GM18517 (cell line): ENCODE data around the gene BZW1.
"Not testable (repeated sequence)": the region's sequence is repeated elsewhere in the genome, so short reads cannot be mapped to it uniquely, and the experiment has no call there.

Source experiments
- ATAC-seq: cut with Tn5 transposase; IDR thresholded peaks from one replicate; pipeline ENCODE4 v1.9.1; 2021; ENCODE audit warnings: mild to moderate bottlenecking, moderate library complexity; ENCODE audit not compliant: unreplicated experiment

BZW1 gene

DNA sequence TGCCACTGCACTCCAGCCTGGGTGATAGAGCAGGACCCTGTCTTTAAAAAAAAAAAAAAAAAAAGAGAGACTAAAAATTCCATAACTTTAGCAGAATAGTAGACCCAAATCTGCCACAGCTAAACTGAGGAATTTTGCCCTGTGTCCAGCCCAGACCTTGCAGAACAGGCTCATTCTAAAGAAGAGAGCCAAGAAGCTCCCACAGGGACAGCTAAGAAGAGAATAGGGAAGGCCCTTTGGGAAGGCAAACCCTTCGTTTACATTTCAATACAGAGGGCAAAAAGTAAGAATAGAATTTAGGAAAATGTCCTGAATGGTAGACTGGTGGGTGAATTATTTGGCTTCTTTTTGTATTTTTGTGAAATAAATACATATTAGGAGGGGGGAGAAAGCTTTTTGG, 21.5 kb upstream of the BZW1 start:
- no peak for ATAC-seq

DNA sequence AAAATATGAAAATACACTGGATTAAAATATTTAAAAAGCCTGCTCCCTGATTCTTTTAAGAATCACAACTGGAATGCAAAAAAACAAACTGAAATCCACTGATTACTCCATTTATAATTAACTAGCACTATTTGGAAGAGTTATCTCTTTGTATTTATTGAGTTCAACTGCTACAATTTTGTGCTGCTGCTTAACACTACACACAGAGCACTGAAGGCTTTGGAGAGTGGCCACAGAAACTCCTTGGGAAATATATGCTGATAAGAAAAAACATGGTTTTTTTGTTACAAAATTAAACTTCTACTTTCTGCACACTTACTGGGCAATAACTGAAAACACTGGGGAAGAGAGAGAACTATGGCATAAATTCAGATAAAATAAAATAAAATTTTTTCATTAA, 19.8 kb upstream of the BZW1 start:
- no peak for ATAC-seq

DNA sequence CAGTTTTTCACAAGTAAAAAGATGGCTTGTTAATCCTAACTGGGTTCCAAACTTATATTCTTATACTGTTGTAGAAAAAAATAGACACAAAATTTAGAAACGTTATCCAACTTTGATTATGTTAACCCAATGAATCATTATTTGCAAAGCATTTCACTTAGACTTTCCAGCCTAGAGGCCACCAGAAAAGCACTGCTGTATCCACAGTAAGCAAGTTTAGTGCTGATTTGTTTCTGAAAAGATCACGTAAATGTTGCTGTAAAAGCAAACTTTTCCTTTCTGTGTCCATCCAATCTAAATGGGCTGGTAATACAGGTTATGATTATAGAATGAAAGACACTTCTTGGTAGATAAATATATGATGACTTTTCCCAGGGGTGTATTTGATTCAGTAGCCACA, 17.6 kb upstream of the BZW1 start:
- ATAC-seq = no peak

DNA sequence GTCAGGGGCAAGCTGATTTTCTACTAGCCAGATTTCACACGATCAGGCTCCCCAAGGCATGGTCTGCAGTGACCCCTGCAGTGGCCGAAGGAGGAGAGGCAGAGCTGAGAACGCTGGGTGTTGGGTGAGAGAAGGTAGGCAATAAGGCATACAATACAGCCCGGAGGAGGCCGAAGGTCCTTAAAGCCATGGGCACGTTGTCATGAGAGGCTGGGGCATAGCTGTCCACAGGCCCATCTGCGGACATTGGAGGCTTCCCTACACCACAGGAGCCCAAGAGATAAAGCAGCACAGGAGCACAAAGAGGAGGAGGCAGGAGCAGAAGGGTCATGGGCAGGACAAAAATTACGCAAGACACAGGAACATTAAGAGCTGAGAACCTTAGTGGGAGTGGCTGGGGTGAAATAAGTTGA, 16.7 kb upstream of the BZW1 start:
- no peak for ATAC-seq

DNA sequence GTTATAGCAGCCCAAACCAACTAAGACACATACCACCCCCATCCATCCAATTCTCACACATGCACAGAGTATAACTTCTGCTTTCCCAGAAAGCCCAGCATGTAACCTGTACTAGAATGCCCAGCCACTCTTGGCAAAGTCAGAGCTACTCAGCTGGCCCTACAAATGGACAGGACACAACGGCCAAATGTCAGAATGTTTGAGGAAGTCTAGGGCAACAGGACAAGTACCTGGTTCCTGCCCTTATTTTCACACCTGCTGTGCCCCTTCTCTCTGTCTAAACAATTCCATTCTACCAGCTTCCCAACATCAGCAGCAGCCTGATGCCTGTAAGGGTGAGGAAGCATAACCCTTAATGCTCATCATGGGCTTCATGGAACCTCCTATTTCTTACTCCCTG, 15.1 kb upstream of the BZW1 start:
- ATAC-seq = no peak

DNA sequence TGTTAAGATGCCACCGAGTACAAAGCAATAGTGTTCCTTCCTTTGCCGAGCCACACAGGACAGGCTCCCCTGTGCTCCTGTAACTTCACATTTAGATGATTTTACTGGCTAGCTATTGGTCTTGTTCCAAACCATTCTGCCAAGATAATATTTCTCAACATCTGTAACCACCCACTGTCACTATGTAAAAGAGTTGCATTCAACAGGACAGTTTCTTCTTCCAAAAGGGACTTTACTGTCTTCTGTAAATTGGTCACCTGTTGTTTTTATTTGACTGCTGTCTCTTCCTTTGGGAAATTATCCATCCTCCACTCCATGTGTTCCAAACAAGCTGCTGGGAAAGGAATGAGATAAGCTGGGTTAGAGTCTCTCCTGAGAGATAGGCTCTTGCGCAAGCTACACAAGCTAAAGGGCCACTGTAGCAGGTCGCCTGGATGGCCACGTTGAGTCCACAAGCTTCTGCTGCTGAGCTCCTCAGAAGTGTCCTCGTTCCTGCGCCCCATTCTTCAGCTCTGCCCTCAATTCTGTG, 14.4 kb upstream of the BZW1 start:
- no peak for ATAC-seq

DNA sequence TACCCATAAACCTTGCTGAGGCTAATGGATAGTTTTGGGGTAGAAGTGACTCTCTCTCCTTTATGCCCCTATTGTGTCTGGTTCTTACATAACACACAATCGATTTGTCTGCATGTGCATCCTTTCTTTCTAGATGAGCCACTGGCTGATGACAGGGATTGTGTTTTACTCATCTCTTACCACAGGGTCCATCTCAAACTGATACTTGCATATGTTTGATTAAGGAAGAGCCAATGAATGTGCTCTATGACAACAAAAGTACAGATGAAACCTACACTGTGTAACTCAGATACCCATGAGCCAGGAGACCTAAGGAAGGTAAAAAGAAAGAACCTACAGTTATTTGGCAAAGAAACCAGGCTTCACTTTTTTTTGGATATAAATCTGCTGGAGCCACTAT, 13.2 kb upstream of the BZW1 start:
- ATAC-seq = no peak

DNA sequence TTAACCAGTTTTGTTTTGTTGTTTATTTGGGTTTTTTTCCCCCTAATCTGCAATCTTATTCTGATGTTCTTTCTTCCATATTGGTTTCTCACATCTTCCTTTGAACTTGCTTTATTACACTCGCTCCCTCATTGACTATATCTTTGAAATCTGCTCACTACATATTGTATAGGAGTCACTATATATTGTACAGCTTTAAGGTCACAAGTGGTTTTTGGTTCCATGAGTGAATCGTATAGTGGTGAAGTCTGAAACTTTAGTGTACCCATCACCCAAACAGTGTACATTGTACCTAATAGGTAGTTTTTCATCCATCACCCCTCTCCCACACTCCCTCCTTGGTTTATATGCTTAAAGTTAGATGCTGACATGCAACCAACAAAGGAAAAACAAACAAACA, 11.3 kb upstream of the BZW1 start:
- ATAC-seq = no peak

DNA sequence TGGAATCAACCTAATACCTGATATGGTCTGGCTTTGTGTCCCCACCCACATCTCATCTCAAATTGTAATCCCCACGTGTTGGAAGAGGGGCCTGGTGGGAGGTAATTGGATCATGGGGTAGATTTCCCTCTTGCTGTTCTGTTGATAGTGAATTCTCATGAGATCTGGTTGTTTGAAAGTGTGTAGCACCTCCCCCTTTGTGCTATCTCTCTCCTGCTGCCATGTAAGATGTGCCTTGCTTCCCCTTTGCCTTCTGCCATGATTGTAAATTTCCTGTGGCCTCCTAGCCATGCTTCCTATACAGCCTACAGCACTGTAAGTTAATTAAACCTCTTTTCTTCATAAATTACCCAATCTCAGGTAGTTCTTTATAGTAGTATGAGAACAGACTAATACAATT, 10.3 kb upstream of the BZW1 start:
- ATAC-seq = not testable (repeated sequence)

DNA sequence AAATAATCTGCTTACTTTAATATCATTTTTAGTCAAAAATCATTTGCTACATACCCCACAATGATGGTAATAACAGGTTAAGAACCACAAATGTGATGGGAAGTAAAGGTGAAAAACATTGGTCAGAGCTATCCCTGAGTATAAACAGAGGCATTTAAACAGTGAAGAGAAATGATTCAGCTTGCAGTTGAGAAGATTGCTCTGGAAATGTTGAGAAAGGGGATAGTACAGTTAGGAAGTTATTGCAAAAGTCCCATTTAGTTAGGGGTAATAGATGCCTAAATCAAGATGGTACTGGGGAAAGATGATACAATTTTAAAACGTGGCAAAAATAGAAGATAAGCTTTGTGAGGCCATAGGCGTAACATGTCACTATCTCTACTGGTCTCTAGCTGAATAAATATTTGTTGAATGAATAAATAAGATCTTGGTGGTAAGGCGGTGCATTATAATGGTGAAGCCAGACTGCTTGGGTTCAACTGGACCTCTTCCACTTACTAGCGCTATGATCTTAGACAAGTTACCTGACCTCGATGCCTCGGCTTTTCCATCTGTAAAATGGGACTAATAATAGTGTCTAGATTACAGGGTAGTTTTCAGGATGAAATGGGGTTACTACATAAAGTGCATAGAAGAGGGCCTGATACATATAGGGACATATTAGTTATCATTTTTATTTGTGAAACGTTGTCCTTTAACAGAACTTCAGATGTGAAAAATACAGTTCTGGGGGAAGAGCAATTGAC, 2.0 kb upstream of the BZW1 start:
- no peak for ATAC-seq

DNA sequence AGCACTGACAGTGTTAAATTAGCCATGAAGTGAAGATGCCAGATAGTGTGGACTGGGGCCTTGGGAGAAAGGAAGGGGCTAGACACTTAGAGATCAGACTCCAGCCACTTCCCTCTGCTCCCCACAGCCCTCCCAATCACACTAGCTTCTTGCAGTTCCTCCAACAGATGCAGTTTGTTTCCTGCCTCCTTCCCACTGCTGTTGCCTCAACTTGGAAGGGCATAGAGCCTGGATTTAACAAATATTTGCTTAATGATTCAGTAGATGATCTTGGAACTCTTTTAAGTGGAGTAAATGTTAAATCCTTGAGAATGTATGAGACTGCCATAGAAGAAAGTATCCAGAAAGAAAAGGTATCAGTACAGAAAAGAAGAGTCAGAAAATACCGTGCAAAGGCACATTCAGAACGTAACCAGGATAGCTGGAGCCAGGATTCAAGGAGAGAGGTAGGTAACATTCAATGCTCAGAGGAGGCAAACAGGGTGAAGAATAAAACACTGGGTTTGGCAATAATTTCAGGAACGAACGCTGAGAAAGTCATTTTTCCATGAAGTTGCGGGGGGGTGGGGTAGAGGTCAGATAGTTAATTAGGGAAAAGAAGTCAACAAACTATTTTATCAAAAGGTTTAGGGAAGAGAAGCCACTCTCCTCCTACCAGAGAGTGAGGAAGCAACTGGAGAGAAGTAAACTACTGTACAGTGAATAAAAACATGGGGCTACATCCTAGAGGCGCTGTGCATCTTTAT, 1.3 kb upstream of the BZW1 start:
- no peak for ATAC-seq

DNA sequence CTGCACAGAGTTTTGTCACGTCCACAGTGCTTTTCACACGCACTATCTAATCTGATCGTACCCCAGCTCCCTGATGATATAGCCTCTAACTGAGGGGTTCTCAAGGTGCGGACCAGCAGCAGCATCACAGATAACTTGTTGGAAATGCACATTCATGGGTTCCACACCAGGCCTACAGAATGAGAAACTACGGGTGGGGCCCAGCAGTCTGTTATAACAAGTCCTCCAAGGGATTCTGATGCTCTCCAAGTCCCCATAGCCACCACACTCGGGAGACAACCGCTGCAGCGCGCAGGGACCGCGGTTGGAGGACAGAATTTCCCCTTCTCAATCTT, 745 bp upstream of the BZW1 start:
- no peak for ATAC-seq

DNA sequence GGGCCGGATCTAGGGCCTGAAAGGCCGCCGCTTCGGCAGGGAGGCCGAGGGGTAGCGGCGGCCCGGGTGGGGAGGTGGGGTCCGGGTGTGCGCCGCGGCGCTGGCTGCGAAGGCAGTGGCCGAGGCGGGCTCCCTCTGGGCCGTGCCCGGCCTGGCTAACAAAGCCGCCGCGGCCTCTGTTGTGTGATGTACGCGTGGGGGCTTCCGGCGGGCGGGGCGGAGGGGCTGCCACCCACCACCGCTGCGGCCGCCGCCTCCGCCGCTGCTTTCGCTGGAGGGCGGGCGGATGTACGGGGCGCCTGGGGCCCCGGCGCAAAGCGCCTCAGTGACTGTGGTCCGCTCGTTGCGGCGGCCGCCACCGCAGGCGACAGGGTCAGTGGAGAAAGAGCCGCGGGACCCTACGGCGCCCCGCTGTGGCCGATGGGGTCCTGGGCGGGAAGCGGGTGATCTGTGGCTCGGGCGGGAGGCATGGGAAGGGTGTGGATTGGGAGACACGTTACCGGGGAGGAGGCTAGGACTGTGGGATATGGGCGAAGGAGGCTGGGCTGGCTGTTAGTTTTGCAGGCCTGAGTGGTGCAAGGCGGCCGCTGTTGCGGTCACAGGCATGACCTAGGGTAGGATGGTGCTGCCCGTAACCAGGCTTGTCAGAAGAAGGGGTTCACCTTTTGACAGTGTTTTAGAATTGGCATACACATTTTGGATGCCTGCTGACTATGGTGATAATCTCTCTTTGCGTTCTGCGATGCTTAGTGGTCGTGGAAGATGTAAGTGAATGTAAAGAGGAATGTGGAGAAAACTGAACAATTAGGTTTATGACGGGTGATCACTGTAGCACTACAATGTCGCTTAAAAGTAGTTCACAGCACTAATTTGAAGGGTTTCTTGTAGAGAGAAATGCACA, 662 bp downstream of the BZW1 start:
- ATAC-seq = peak; percentile 40

DNA sequence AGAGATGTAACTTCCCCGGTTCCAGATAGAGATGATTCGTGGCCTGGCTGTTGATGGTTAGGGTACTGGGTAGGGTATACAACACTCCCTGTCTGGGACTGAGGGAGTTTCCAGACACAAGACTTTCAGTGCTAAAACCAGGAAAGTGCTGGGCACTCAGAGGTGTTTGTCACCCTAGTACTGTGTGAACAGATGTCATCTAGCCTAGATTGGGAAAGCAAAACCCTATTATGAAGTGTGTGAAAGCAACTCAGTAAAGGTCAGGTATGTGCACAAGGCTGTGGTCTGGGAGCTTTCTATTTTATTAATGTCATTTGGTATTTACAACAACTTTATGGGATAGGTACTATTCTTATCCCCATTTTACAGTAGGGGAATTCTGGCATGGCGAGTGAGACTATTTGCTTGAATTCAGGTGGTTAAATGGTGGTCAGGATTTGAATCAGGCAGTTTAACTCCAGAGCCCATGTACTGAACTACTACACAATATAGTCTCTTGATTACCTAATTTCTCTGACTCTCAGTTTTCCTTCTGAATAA, 2.6 kb downstream of the BZW1 start:
- no peak for ATAC-seq

DNA sequence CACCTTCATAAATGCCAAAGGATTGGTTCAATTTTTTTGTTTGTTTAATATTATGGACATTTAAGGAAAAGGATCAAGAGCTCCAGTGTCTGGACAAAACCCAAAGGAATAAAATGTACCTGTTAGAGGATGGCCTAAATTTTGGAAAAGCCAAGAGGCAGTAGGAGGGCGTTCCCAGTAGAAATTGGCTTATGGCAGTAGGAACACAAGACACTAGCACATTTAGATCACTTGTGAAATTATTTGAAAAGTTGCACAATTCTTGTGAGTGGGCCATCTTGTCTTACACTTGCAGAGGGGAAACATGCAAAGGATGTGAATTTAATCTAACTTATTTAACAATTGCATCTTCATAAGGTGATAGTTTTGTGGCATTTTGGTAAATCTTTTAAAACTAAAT, 3.2 kb downstream of the BZW1 start:
- ATAC-seq = no peak

DNA sequence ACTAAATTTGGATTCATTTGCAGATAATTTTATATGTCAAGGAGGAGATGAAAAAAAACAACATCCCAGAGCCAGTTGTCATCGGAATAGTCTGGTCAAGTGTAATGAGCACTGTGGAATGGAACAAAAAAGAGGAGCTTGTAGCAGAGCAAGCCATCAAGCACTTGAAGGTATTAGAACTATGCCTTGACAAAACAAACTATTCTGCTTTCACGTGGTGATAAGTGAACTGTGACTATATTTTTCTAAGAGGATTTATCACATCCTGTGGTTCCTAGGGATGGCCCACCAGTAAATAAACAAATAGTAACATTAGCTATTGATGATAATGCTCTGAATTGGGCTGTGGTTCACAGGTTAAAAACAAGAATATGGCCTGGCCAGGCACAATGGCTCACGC, 7.0 kb downstream of the BZW1 start:
- ATAC-seq = not testable (repeated sequence)

DNA sequence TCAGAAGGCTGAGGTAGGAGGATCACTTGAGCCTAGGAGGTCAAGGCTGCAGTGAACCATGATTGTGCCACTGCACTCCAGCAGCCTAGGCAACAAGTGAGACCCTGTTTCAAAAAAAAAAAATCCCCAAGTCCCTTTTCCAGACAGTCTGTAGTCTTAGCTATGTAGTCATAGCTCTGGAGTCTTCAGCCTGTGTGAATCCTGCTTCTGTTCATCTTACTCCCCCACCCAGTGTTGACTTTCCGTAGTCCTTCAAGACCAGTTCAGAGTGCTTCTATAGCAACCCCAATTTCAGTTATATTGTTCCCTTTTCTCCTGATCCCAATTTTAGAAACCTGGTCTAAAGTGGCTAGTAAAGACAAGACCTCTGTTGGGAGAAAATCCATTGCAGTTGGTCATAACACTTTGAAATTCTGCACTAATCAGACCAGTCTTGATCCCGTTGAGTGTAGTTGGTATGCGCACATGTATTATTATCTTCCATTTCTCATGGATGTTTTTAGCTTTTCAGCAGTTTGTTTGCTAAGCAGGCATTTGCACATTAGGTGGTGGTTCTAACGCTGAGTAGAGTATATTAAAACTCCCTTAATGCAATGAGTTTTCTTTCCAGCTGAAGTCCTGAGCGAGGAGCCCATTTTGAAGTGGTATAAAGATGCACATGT, 9.0 kb downstream of the BZW1 start:
- ATAC-seq = no peak

DNA sequence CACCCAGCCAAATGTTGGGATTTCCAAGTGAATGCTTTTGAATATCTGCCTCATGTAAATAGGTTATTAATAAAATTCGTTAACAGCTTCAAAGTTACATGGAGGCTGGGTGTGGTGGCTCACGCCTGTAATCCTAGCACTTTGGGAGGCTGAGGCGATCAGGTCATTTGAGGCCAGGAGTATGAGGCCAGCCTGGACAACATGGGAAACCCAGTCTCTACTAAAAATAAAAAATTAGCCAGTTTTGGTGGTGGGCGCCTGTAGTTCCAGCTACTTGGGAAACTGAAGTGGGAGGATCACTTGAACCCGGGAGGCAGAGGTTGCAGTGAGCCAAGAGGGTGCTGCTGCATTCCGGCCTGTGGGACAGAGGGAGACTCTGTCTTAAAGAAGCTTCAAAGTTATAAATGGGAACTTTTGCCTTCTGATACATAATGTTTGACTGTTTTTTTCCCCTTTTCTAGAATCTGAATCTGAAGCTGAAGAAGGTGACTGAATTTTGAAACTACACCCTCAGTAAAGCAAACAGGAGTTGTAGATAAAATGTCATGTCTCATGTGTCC, 10.1 kb downstream of the BZW1 start:
- no peak for ATAC-seq

DNA sequence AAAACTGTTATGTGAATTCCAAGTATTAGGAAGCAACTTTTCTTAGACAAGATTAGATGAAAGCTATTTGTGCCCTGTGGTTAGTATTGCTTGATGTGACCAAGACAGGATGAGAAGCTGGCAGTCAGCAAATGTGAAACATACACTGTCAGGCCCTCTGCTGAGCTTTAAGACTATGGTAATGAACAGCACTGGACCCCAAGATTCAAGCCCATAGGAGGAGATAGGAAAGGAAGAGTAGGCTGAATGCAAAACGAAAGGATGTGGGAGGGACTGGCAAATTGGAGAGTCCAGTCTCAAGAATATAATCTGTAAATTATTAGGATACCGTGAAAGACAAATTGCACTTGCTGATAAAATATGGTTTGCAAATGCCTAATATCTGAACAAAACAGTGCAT, 16.4 kb downstream of the BZW1 start:
- no peak for ATAC-seq

DNA sequence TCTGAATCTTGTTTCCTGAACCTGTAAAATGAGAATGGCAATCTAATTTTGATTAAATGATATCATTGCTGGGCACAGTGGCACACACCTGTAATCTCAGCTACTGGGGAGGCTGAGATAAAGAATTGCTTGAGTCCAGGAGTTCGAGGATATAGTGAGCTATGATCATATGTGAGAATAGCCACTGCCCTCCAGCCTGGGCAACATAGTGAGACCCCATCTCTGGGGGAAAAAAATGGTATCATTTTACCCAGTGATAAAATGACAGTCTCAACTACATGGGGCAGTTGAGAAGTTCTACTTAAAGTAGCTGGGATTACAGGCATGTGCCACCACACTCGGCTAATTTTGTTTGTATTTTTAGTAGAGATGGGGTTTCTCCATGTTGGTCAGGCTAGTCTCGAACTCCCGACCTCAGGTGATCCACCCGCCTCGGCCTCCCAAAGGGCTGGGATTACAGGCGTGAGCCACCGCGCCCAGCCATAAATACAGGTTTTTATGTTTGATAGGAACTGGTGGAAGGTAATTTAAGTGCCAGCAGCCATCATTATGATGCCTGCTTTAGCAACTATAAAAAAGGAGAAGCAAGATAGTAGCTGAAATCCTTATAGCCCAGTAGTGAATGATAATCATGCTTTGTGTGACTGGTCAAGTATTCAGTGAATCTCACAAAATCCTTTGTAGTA, 17.0 kb downstream of the BZW1 start:
- ATAC-seq = no peak
